SIG-M5 (cell line): ENCODE data around the gene PAGE2B.
"Not testable (repeated sequence)": the region's sequence is repeated elsewhere in the genome, so short reads cannot be mapped to it uniquely, and the experiment has no call there.

Source experiments
- DNase-seq: peaks from one replicate; lab custom pipeline; 2025; lab: John Stamatoyannopoulos, UW

Gene PAGE2B

GRCh38 chrX:55074851-55075467, at the start of gene PAGE2B:
TSS of gene PAGE2B (plus strand) at chrX:55075030. CDS start at chrX:55076042, 1,012 bp downstream.
- no peak for DNase-seq

GRCh38 chrX:55026143-55026542, 48.7 kb upstream of the PAGE2B start:
- no peak for DNase-seq

- DNase-seq, result no peak
Measured at GRCh38 chrX:55026840-55027239, 48.0 kb upstream of the PAGE2B start.

GRCh38 chrX:55028040-55028439, 46.8 kb upstream of the PAGE2B start:
- DNase-seq, result no peak

GRCh38 chrX:55028611-55029010, 46.2 kb upstream of the PAGE2B start:
- DNase-seq, result no peak

- no peak for DNase-seq
Measured at GRCh38 chrX:55029291-55029690, 45.5 kb upstream of the PAGE2B start.

GRCh38 chrX:55030271-55031205, 44.3 kb upstream of the PAGE2B start, which contains the start of gene ALAS2:
TSS of gene ALAS2 (minus strand) at chrX:55030977. CDS start at chrX:55026000, 4,977 bp downstream.
- DNase-seq, result no peak

- DNase-seq, result no peak
Measured at GRCh38 chrX:55033429-55033828, 41.4 kb upstream of the PAGE2B start.

- DNase-seq, result no peak
Measured at GRCh38 chrX:55039471-55039870, 35.4 kb upstream of the PAGE2B start.

- DNase-seq, result no peak
Measured at GRCh38 chrX:55041514-55041913, 33.3 kb upstream of the PAGE2B start.

GRCh38 chrX:55050599-55050998, 24.2 kb upstream of the PAGE2B start:
- not testable (repeated sequence) for DNase-seq

GRCh38 chrX:55056820-55057674, 17.8 kb upstream of the PAGE2B start:
- no peak for DNase-seq

GRCh38 chrX:55057675-55058249, 17.1 kb upstream of the PAGE2B start:
- DNase-seq, result no peak

GRCh38 chrX:55067180-55067579, 7.7 kb upstream of the PAGE2B start:
- DNase-seq, result not testable (repeated sequence)

- no peak for DNase-seq
Measured at GRCh38 chrX:55072286-55072685, 2.5 kb upstream of the PAGE2B start.

- no peak for DNase-seq
Measured at GRCh38 chrX:55088795-55089489, 14.1 kb downstream of the PAGE2B start, which contains the start of gene PAGE2. TSS of gene PAGE2 (plus strand) at chrX:55089018. CDS start at chrX:55090021, 1,003 bp downstream.

GRCh38 chrX:55098691-55099090, 23.9 kb downstream of the PAGE2B start:
- DNase-seq, result no peak

- no peak for DNase-seq
Measured at GRCh38 chrX:55099162-55099561, 24.3 kb downstream of the PAGE2B start.

- DNase-seq, result no peak
Measured at GRCh38 chrX:55102754-55103153, 27.9 kb downstream of the PAGE2B start.

- no peak for DNase-seq
Measured at GRCh38 chrX:55107262-55107661, 32.4 kb downstream of the PAGE2B start.

- DNase-seq, result no peak
Measured at GRCh38 chrX:55107911-55108310, 33.1 kb downstream of the PAGE2B start.
